Skin of body (tissue), 3 donors: ENCODE results near the gene TBPL2. TPM values are rescaled to one million over a fixed set of nuclear protein-coding genes. Genes with fewer than 3 reads are reported as not detected.

Source experiments
- DNase-seq: peaks from one replicate; lab custom pipeline; 2025; lab: John Stamatoyannopoulos, UW
- small RNA-seq: library from RNA; depleted of rRNA; stranded (forward); fragments of <200 nt; gene quantifications from one replicate; pipeline ENCODE3, GENCODE V24; 2014; ENCODE audit warnings: low replicate concordance
- total RNA-seq: library from RNA; depleted of rRNA; stranded (reverse); fragments of >200 nt; gene quantifications from one replicate; pipeline ENCODE4 v1.2.3, GENCODE V29; 2014

The TBPL2 gene
- total RNA-seq, 1 donor from 2014 or later: not detected

DNA sequence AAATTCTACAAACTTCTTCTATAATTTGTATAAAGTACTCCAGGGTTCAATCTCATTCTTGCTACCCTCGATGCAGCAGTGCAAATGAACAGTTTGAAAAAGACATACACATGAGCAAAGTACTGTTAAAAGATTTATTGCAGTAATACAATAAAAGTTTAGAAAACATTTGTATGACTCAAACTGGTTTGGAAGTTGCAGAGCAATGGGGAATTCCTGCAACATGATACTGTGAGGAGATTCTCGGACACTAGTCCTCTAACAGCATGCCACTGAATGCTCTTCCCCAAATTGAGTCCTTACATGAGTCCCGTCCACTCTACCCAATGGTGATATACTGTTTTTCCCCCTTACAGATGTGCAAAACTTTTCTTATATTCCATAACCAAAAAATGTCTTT lies 74.1 kb downstream of the TBPL2 start:
- no peak for DNase-seq

Small RNA genes within 50 kb of the gene (small RNA-seq; reads per million reads assigned to genes)
- gene AL356801.1: not detected

Other genes starting within 250 kb of the TBPL2 start
- 13.7 TPM for gene DLGAP5, start 249.0 kb downstream of the TBPL2 start, total RNA-seq
- gene FBXO34, start 169.2 kb downstream of the TBPL2 start, total RNA-seq: 29.7 TPM
- 14.7 TPM for gene ATG14, start 28.8 kb downstream of the TBPL2 start, total RNA-seq
- gene KTN1, start 139.6 kb upstream of the TBPL2 start, total RNA-seq: 133 TPM